ENCODE results near the gene FAM163B. TPM values are rescaled to one million over a fixed set of nuclear protein-coding genes. Genes with fewer than 3 reads are reported as not detected.

FAM163B gene
- total RNA-seq, 2 donors from 2014 or later, result 1.2 TPM; not detected in 1

GRCh38 chr9:133647148-133647547 is 38.0 kb upstream of the FAM163B start:
- H3K27ac ChIP-seq, result no peak overlapping the region
- H3K27me3 ChIP-seq, result no peaks in the 10 kb centered on the region
- no peak for TF ChIP-seq CTCF (IDR thresholded peaks at IDR 0.05)
- no peak overlapping the region for H3K9ac ChIP-seq (ENCODE audit: low read depth in 2 of 2, low read length in 2 of 2)
- no peaks in the 10 kb centered on the region for H3K9me3 ChIP-seq
- DNase-seq, result no peak
- no peak overlapping the region for H3K4me3 ChIP-seq
- H3K4me1 ChIP-seq, result no peaks in the 10 kb centered on the region
- intact Hi-C loops (cut with DNase I), result no loop called here
- H3K36me3 ChIP-seq, result no peaks in the 10 kb centered on the region

- DNase-seq, result no peak
- Histone ChIP-seq H3K9me3 (no peaks in the 10 kb centered on the region), H3K27me3 (no peaks in the 10 kb centered on the region), H3K36me3 (no peaks in the 10 kb centered on the region), H3K4me3 (no peak overlapping the region), H3K4me1 (no peaks in the 10 kb centered on the region), H3K9ac (ENCODE audit: low read depth in 2 of 2, low read length in 2 of 2) (no peak overlapping the region), H3K27ac (no peak overlapping the region)
- intact Hi-C loops (cut with DNase I), result no loop called here
- no peak for TF ChIP-seq CTCF (IDR thresholded peaks at IDR 0.05)
These were observed 36.0 kb upstream of the FAM163B start for GRCh38 chr9:133645021-133645765.

- H3K9me3 ChIP-seq, result no peaks in the 10 kb centered on the region
- H3K9ac ChIP-seq (ENCODE audit: low read depth in 2 of 2, low read length in 2 of 2), result no peak overlapping the region
- no peak overlapping the region for H3K27ac ChIP-seq
- no peak for DNase-seq
- intact Hi-C loops (cut with DNase I), result no loop called here
- no peaks in the 10 kb centered on the region for H3K4me1 ChIP-seq
- H3K4me3 ChIP-seq, result no peak overlapping the region
- H3K36me3 ChIP-seq, result no peaks in the 10 kb centered on the region
- TF ChIP-seq CTCF (IDR thresholded peaks at IDR 0.05), result no peak
- H3K27me3 ChIP-seq, result no peaks in the 10 kb centered on the region
These were observed 35.0 kb upstream of the FAM163B start for GRCh38 chr9:133643978-133644760.

- no peak for TF ChIP-seq CTCF (IDR thresholded peaks at IDR 0.05)
These were observed 34.2 kb upstream of the FAM163B start for GRCh38 chr9:133643362-133643755.

GRCh38 chr9:133642708-133643361 is 33.6 kb upstream of the FAM163B start:
- Histone ChIP-seq H3K27me3 (no peaks in the 10 kb centered on the region), H3K4me1 (no peaks in the 10 kb centered on the region), H3K9me3 (no peaks in the 10 kb centered on the region), H3K4me3 (no peak overlapping the region), H3K9ac (ENCODE audit: low read depth in 2 of 2, low read length in 2 of 2) (no peak overlapping the region), H3K36me3 (no peaks in the 10 kb centered on the region), H3K27ac (no peak overlapping the region)
- TF ChIP-seq CTCF (IDR thresholded peaks at IDR 0.05), result no peak
- intact Hi-C loops (cut with DNase I), result no loop called here
- no peak for DNase-seq

More at GRCh38 chr9:133643362-133643755, 34.2 kb upstream of the FAM163B start:
- Histone ChIP-seq H3K9me3 (no peaks in the 10 kb centered on the region), H3K9ac (ENCODE audit: low read depth in 2 of 2, low read length in 2 of 2) (no peak overlapping the region), H3K36me3 (no peaks in the 10 kb centered on the region), H3K4me3 (no peak overlapping the region), H3K4me1 (no peaks in the 10 kb centered on the region), H3K27ac (no peak overlapping the region), H3K27me3 (no peaks in the 10 kb centered on the region)
- intact Hi-C loops (cut with DNase I), result no loop called here
- no peak for DNase-seq
